GM19240 (cell line): ENCODE results near the gene PDXDC1.
"Not testable (repeated sequence)": the region's sequence is repeated elsewhere in the genome, so short reads cannot be mapped to it uniquely, and the experiment has no call there.

ENCODE experiments used
- DNase-seq: peaks from one replicate; pipeline ENCODE4 v3.0.0; 2011; ENCODE audit warnings: low spot score; ENCODE audit not compliant: insufficient read length

Gene PDXDC1

GRCh38 chr16:15015671-15016070, 40.8 kb downstream of the PDXDC1 start:
- DNase-seq = not testable (repeated sequence)

GRCh38 chr16:15016354-15016753, 41.5 kb downstream of the PDXDC1 start:
- DNase-seq = not testable (repeated sequence)

GRCh38 chr16:15016951-15017580, 42.2 kb downstream of the PDXDC1 start:
- DNase-seq = not testable (repeated sequence)

- not testable (repeated sequence) for DNase-seq
Measured at GRCh38 chr16:15021429-15021828, 46.6 kb downstream of the PDXDC1 start.

- peak; percentile 8 for DNase-seq
Measured at GRCh38 chr16:15022194-15022593, 47.4 kb downstream of the PDXDC1 start.

- DNase-seq = not testable (repeated sequence)
Measured at GRCh38 chr16:15023381-15024077, 48.7 kb downstream of the PDXDC1 start.

GRCh38 chr16:15024858-15025199, 50.0 kb downstream of the PDXDC1 start:
- not testable (repeated sequence) for DNase-seq

GRCh38 chr16:15025234-15025951, 50.6 kb downstream of the PDXDC1 start:
- DNase-seq = not testable (repeated sequence)

GRCh38 chr16:15027051-15027450, 52.2 kb downstream of the PDXDC1 start:
- not testable (repeated sequence) for DNase-seq

- DNase-seq = not testable (repeated sequence)
Measured at GRCh38 chr16:15027503-15028344, 52.9 kb downstream of the PDXDC1 start.

- not testable (repeated sequence) for DNase-seq
Measured at GRCh38 chr16:15028345-15028715, 53.5 kb downstream of the PDXDC1 start.

- DNase-seq = not testable (repeated sequence)
Measured at GRCh38 chr16:15028801-15029698, 54.2 kb downstream of the PDXDC1 start.

GRCh38 chr16:15029749-15030148, 54.9 kb downstream of the PDXDC1 start:
- DNase-seq = not testable (repeated sequence)

- DNase-seq = no peak
Measured at GRCh38 chr16:15031179-15031578, 56.4 kb downstream of the PDXDC1 start.

GRCh38 chr16:15031586-15031985, 56.8 kb downstream of the PDXDC1 start:
- DNase-seq = no peak

- no peak for DNase-seq
Measured at GRCh38 chr16:15032547-15033308, 57.9 kb downstream of the PDXDC1 start.

GRCh38 chr16:15033309-15033707, 58.5 kb downstream of the PDXDC1 start:
- DNase-seq = no peak

GRCh38 chr16:15034266-15035162, 59.7 kb downstream of the PDXDC1 start:
- DNase-seq = no peak
